ENCODE results near the gene ZFP3.

Gene ZFP3

GRCh38 chr17:5077781-5078105, 524 bp upstream of the ZFP3 start:
- Histone ChIP-seq H3K27ac (peak overlapping the region; percentile 86), H2AFZ (peak overlapping the region; percentile 100), H3K9me3 (ENCODE audit: control insufficient read depth, low read length) (no peaks in the 10 kb centered on the region), H3K4me2 (ENCODE audit: low read length) (peak overlapping the region; percentile 85), H3K27me3 (ENCODE audit: control insufficient read depth, insufficient read depth, low read length) (no peaks in the 10 kb centered on the region), H3K4me3 (ENCODE audit: low read depth, low read length) (peak overlapping the region; percentile 99), H3K36me3 (ENCODE audit: control insufficient read depth, insufficient read depth, low read length) (no peaks in the 10 kb centered on the region), H3K9ac (no peak overlapping the region), H3K4me1 (peaks cover 5% of the 10 kb centered on the region), H3K79me2 (peaks cover 5% of the 10 kb centered on the region)
- TF ChIP-seq, protein P1, sequence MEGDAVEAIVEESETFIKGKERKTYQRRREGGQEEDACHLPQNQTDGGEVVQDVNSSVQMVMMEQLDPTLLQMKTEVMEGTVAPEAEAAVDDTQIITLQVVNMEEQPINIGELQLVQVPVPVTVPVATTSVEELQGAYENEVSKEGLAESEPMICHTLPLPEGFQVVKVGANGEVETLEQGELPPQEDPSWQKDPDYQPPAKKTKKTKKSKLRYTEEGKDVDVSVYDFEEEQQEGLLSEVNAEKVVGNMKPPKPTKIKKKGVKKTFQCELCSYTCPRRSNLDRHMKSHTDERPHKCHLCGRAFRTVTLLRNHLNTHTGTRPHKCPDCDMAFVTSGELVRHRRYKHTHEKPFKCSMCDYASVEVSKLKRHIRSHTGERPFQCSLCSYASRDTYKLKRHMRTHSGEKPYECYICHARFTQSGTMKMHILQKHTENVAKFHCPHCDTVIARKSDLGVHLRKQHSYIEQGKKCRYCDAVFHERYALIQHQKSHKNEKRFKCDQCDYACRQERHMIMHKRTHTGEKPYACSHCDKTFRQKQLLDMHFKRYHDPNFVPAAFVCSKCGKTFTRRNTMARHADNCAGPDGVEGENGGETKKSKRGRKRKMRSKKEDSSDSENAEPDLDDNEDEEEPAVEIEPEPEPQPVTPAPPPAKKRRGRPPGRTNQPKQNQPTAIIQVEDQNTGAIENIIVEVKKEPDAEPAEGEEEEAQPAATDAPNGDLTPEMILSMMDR (IDR thresholded peaks at IDR 0.05): no peak

- Histone ChIP-seq H3K4me2 (ENCODE audit: low read length) (no peak overlapping the region), H3K4me3 (ENCODE audit: low read depth, low read length) (no peak overlapping the region), H3K27ac (no peak overlapping the region), H3K9ac (no peak overlapping the region), H3K4me1 (peaks cover 5% of the 10 kb centered on the region), H3K9me3 (ENCODE audit: control insufficient read depth, low read length) (no peaks in the 10 kb centered on the region), H3K27me3 (ENCODE audit: control insufficient read depth, insufficient read depth, low read length) (no peaks in the 10 kb centered on the region), H3K36me3 (ENCODE audit: control insufficient read depth, insufficient read depth, low read length) (no peaks in the 10 kb centered on the region), H3K79me2 (peaks cover 5% of the 10 kb centered on the region), H2AFZ (no peak overlapping the region)
- TF ChIP-seq, protein P1 (IDR thresholded peaks at IDR 0.05): no peak
Measured at GRCh38 chr17:5080591-5080990, 2.3 kb downstream of the ZFP3 start.

- no peak overlapping the region for H3K9ac ChIP-seq
- H3K27ac ChIP-seq: no peak overlapping the region
- no peaks in the 10 kb centered on the region for H3K79me2 ChIP-seq
- no peaks in the 10 kb centered on the region for H3K4me1 ChIP-seq
- no peak overlapping the region for H3K4me2 ChIP-seq (ENCODE audit: low read length)
- no peak overlapping the region for H2AFZ ChIP-seq
- TF ChIP-seq, protein P1 (IDR thresholded peaks at IDR 0.05): no peak
- H3K27me3 ChIP-seq (ENCODE audit: control insufficient read depth, insufficient read depth, low read length): no peaks in the 10 kb centered on the region
- no peak overlapping the region for H3K4me3 ChIP-seq (ENCODE audit: low read depth, low read length)
- H3K36me3 ChIP-seq (ENCODE audit: control insufficient read depth, insufficient read depth, low read length): peaks cover 31% of the 10 kb centered on the region
- H3K9me3 ChIP-seq (ENCODE audit: control insufficient read depth, low read length): peaks cover 25% of the 10 kb centered on the region
Measured at GRCh38 chr17:5092218-5093010, 14.1 kb downstream of the ZFP3 start.

DNA sequence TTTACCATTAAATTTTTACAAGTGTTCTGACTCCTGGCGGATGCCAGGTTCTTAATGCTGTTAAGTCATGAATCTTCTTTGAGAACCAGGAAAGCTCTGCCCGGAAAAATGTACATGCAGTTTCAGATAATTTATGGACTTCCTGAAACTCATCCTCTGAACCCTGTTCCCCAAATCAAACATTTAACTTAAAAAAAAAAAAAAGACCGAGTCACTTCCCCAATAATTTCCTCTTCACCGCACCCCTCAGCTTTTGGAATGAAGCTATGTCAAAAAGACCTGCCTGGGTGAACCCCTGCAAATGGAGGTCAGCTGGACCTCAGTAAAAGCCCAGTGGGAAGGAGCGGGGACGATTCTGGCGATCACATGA, 18.4 kb downstream of the ZFP3 start:
- H3K27me3 ChIP-seq (ENCODE audit: control insufficient read depth, insufficient read depth, low read length): no peaks in the 10 kb centered on the region
- H3K9me3 ChIP-seq (ENCODE audit: control insufficient read depth, low read length): peaks cover 14% of the 10 kb centered on the region
- H3K9ac ChIP-seq: no peak overlapping the region
- H3K27ac ChIP-seq: no peak overlapping the region
- TF ChIP-seq, protein P1 (IDR thresholded peaks at IDR 0.05): no peak
- H3K36me3 ChIP-seq (ENCODE audit: control insufficient read depth, insufficient read depth, low read length): peaks cover 9% of the 10 kb centered on the region
- H3K4me3 ChIP-seq (ENCODE audit: low read depth, low read length): peak overlapping the region; percentile 13
- H3K4me2 ChIP-seq (ENCODE audit: low read length): no peak overlapping the region
- H3K79me2 ChIP-seq: no peaks in the 10 kb centered on the region
- H3K4me1 ChIP-seq: no peaks in the 10 kb centered on the region
- no peak overlapping the region for H2AFZ ChIP-seq

All from parathyroid adenoma (tissue), 2 donors.